ENCODE data around the gene S100A13.

Gene S100A13

GRCh38 chr1:153628638-153629342, 1.5 kb upstream of the S100A13 start:
- peak overlapping the region; percentile 66 to 92 (median 86); a peak in 21 of 22 replicates for H3K27ac ChIP-seq
- no peaks in the 10 kb centered on the region for H4K20me1 ChIP-seq
- peak overlapping the region; percentile 84 to 100 (median 97) for H3K4me2 ChIP-seq
- H3K9ac ChIP-seq = peak overlapping the region; percentile 62 to 91 (median 84); a peak in 21 of 22 replicates
- TF ChIP-seq Cebpa-rat (IDR thresholded peaks at IDR 0.05) = no peak
- H3K36me3 ChIP-seq = peaks cover 0 to 42% (median 17%) of the 10 kb centered on the region in 11 experiments; a peak in 17 of 22 replicates
- no peaks in the 10 kb centered on the region for H3K27me3 ChIP-seq
- peaks cover 90 to 97% (median 94%) of the 10 kb centered on the region in 10 experiments for H3K4me1 ChIP-seq
- H3K4me3 ChIP-seq = peak overlapping the region; percentile 10 to 75 (median 62); a peak in 18 of 20 replicates
- H3K9me3 ChIP-seq (replicated peaks in 1 of 11) = peaks cover 0 to 14% (median 3%) of the 10 kb centered on the region in 11 experiments; a peak in 6 of 22 replicates

GRCh38 chr1:153627715-153628626, 666 bp upstream of the S100A13 start, which contains the start of gene S100A1:
S100A1 (plus strand) TSS chr1:153628434; CDS start chr1:153630522, 2,088 bp downstream.
- Histone ChIP-seq H3K4me3 (peak within 1 kb of the TSS; percentile 57 to 75 (median 66)), H3K36me3 (peaks cover 0 to 40% (median 17%) of the 10 kb centered on the region in 11 experiments; a peak in 17 of 22 replicates), H3K27me3 (no peaks in the 10 kb centered on the region), H3K4me1 (peaks cover 92 to 99% (median 96%) of the 10 kb centered on the region in 10 experiments), H3K9me3 (replicated peaks in 1 of 11) (peaks cover 0 to 7% (median 0%) of the 10 kb centered on the region in 11 experiments; a peak in 4 of 22 replicates), H3K4me2 (peak within 1 kb of the TSS; percentile 84 to 100 (median 97)), H3K27ac (peak within 1 kb of the TSS; percentile 81 to 93 (median 88)), H3K9ac (peak within 1 kb of the TSS; percentile 82 to 92 (median 85)), H4K20me1 (no peaks in the 10 kb centered on the region)
- no peak for TF ChIP-seq Cebpa-rat (IDR thresholded peaks at IDR 0.05)

- peak overlapping the region; percentile 57 to 75 (median 66) for H3K4me3 ChIP-seq
- peaks cover 0 to 1% (median 0%) of the 10 kb centered on the region in 11 experiments; a peak in 1 of 22 replicates for H3K9me3 ChIP-seq (replicated peaks in 1 of 11)
- no peak for TF ChIP-seq Cebpa-rat (IDR thresholded peaks at IDR 0.05)
- H3K36me3 ChIP-seq = peaks cover 0 to 46% (median 27%) of the 10 kb centered on the region in 11 experiments; a peak in 17 of 22 replicates
- peak overlapping the region; percentile 82 to 92 (median 85) for H3K9ac ChIP-seq
- H3K27ac ChIP-seq = peak overlapping the region; percentile 81 to 93 (median 88)
- H3K27me3 ChIP-seq = no peaks in the 10 kb centered on the region
- H3K4me2 ChIP-seq = peak overlapping the region; percentile 84 to 100 (median 97)
- peaks cover 95 to 100% (median 98%) of the 10 kb centered on the region in 10 experiments for H3K4me1 ChIP-seq
- H4K20me1 ChIP-seq = no peaks in the 10 kb centered on the region
Measured at GRCh38 chr1:153626477-153626903, 815 bp downstream of the S100A13 start.

- Histone ChIP-seq H3K4me3 (peak overlapping the region in 7 of 10 experiments; percentile 61 to 75 (median 70); a peak in 12 of 20 replicates), H3K4me1 (peaks cover 85 to 93% (median 89%) of the 10 kb centered on the region in 10 experiments), H3K9ac (peak overlapping the region in 7 of 11 experiments; percentile 16 to 91 (median 86); a peak in 8 of 22 replicates), H3K36me3 (peaks cover 7 to 54% (median 39%) of the 10 kb centered on the region in 11 experiments; a peak in 21 of 22 replicates), H3K4me2 (peak overlapping the region; percentile 84 to 100 (median 97)), H3K27ac (peak overlapping the region in 9 of 11 experiments; percentile 24 to 92 (median 84); a peak in 8 of 22 replicates), H3K9me3 (replicated peaks in 1 of 11) (peaks cover 0 to 9% (median 3%) of the 10 kb centered on the region in 11 experiments; a peak in 11 of 22 replicates), H4K20me1 (no peaks in the 10 kb centered on the region), H3K27me3 (no peaks in the 10 kb centered on the region)
- TF ChIP-seq Cebpa-rat (IDR thresholded peaks at IDR 0.05) = no peak
Measured at GRCh38 chr1:153624965-153625611, 2.2 kb downstream of the S100A13 start.

GRCh38 chr1:153623101-153623500, 4.2 kb downstream of the S100A13 start:
- H3K4me2 ChIP-seq = peak overlapping the region; percentile 84 to 100 (median 97)
- H3K4me3 ChIP-seq = peak overlapping the region in 8 of 10 experiments; percentile 1 to 75 (median 69); a peak in 14 of 20 replicates
- no peaks in the 10 kb centered on the region for H4K20me1 ChIP-seq
- TF ChIP-seq Cebpa-rat (IDR thresholded peaks at IDR 0.05) = peak in 4 of 11 experiments; percentile 19 to 59 (median 32); a peak in 5 of 22 replicates
- peaks cover 27 to 74% (median 59%) of the 10 kb centered on the region in 11 experiments for H3K36me3 ChIP-seq
- no peaks in the 10 kb centered on the region for H3K27me3 ChIP-seq
- peaks cover 75 to 93% (median 82%) of the 10 kb centered on the region in 10 experiments for H3K4me1 ChIP-seq
- peak overlapping the region; percentile 36 to 92 (median 64); a peak in 20 of 22 replicates for H3K27ac ChIP-seq
- H3K9me3 ChIP-seq (replicated peaks in 1 of 11) = peaks cover 0 to 17% (median 11%) of the 10 kb centered on the region in 11 experiments; a peak in 12 of 22 replicates
- peak overlapping the region; percentile 6 to 88 (median 53); a peak in 18 of 22 replicates for H3K9ac ChIP-seq

GRCh38 chr1:153619171-153619570, 8.1 kb downstream of the S100A13 start:
- H3K9me3 ChIP-seq (replicated peaks in 1 of 11) = peaks cover 0 to 17% (median 11%) of the 10 kb centered on the region in 11 experiments; a peak in 12 of 22 replicates
- TF ChIP-seq Cebpa-rat (IDR thresholded peaks at IDR 0.05) = no peak
- no peak overlapping the region for H3K4me3 ChIP-seq
- H4K20me1 ChIP-seq = no peaks in the 10 kb centered on the region
- peaks cover 26 to 58% (median 44%) of the 10 kb centered on the region in 11 experiments for H3K36me3 ChIP-seq
- H3K27ac ChIP-seq = peak overlapping the region in 3 of 11 experiments; percentile 51 to 62 (median 61); a peak in 2 of 22 replicates
- H3K4me1 ChIP-seq = peaks cover 60 to 98% (median 72%) of the 10 kb centered on the region in 10 experiments
- H3K9ac ChIP-seq = peak overlapping the region in 1 of 11 experiments; percentile 2; a peak in 1 of 22 replicates
- no peaks in the 10 kb centered on the region for H3K27me3 ChIP-seq
- H3K4me2 ChIP-seq = peak overlapping the region in 5 of 11 experiments; percentile 12 to 82 (median 70); a peak in 8 of 22 replicates

GRCh38 chr1:153617663-153618062, 9.6 kb downstream of the S100A13 start:
- peaks cover 47 to 86% (median 58%) of the 10 kb centered on the region in 10 experiments for H3K4me1 ChIP-seq
- no peaks in the 10 kb centered on the region for H3K27me3 ChIP-seq
- H3K36me3 ChIP-seq = peaks cover 26 to 50% (median 43%) of the 10 kb centered on the region in 11 experiments
- peak overlapping the region in 10 of 11 experiments; percentile 18 to 62 (median 42); a peak in 16 of 22 replicates for H3K27ac ChIP-seq
- H3K4me2 ChIP-seq = peak overlapping the region; percentile 31 to 82 (median 56)
- peak overlapping the region in 10 of 11 experiments; percentile 7 to 68 (median 41); a peak in 14 of 22 replicates for H3K9ac ChIP-seq
- H3K4me3 ChIP-seq = no peak overlapping the region
- TF ChIP-seq Cebpa-rat (IDR thresholded peaks at IDR 0.05) = no peak
- H4K20me1 ChIP-seq = no peaks in the 10 kb centered on the region
- H3K9me3 ChIP-seq (replicated peaks in 1 of 11) = peaks cover 0 to 17% (median 11%) of the 10 kb centered on the region in 11 experiments; a peak in 12 of 22 replicates

Data from BLaER1 treated with 17β-estradiol and CSF1 and Interleukin-3, amounts not matched to agents 10 nM and 100 nM (cell line).